K562 (cell line): ENCODE data around the gene UBE2S. TPM values are rescaled to one million over a fixed set of nuclear protein-coding genes. Genes with fewer than 3 reads are reported as not detected.
A peak's percentile ranks its signal among the peaks of the same experiment; 100 is the strongest.

Experiments used
- ATF1 ChIP-seq, 2 experiments: fragments of 450-650 bp in 1 of 2; IDR thresholded peaks; 2 replicates each; pipeline ENCODE4 v1.6.1; 2016; ENCODE audit warnings: missing compliant biosample characterization in 1 of 2, missing genetic modification characterization in 1 of 2
- CHD1 ChIP-seq: fragments of 200-600 bp; sonication (generic); IDR thresholded peaks from one replicate; pipeline ENCODE4 v1.6.1; 2012; ENCODE audit warnings: mild to moderate bottlenecking, moderate library complexity, low read length, inconsistent platforms
- CTBP1 ChIP-seq: fragments of 450-650 bp; IDR thresholded peaks from 2 replicates; pipeline ENCODE4 v1.6.1; 2016; ENCODE audit warnings: borderline replicate concordance
- FOXP1 ChIP-seq: sonication (generic); formaldehyde crosslinking; IDR thresholded peaks from 2 replicates; pipeline ENCODE4 v1.8.0; 2022; ENCODE audit warnings: mild to moderate bottlenecking, missing genetic modification reagents
- GMEB1 ChIP-seq: fragments of 250-450 bp; sonication (Bioruptor Pico); IDR thresholded peaks from 2 replicates; pipeline ENCODE4 v1.4.0; 2020; ENCODE audit warnings: mild to moderate bottlenecking
- HCFC1 ChIP-seq: IDR thresholded peaks from 2 replicates; pipeline ENCODE4 v1.6.1; 2012; ENCODE audit warnings: low read depth, low read length, improper control_type of control experiment
- HMGXB4 ChIP-seq: sonication (generic); formaldehyde crosslinking; IDR thresholded peaks from 2 replicates; pipeline ENCODE4 v1.8.1; 2023; ENCODE audit warnings: mild to moderate bottlenecking, missing genetic modification reagents
- NRF1 ChIP-seq, 2 experiments: fragments of 450-650 bp; IDR thresholded peaks in 1 of 2; conservative IDR thresholded peaks in 1 of 2; 2 replicates each; pipeline ENCODE4 v1.6.1; 2014; ENCODE audit warnings: mild to moderate bottlenecking in 2 of 2
- PKNOX1 ChIP-seq: fragments of 450-650 bp; IDR thresholded peaks from 2 replicates; pipeline ENCODE4 v1.6.1; 2016
- POLR2G ChIP-seq: fragments of 200-400 bp; formaldehyde crosslinking; IDR thresholded peaks from 2 replicates; pipeline ENCODE4 v1.6.1; 2017; ENCODE audit warnings: low read depth, mild to moderate bottlenecking, antibody characterized with exemption, low read length, moderate library complexity
- POLR2H ChIP-seq: IDR thresholded peaks from 2 replicates; pipeline ENCODE4 v1.6.1; 2016; ENCODE audit warnings: missing genetic modification characterization, low read depth, mild to moderate bottlenecking, control low read depth, missing compliant biosample characterization, moderate library complexity
- SFPQ ChIP-seq: fragments of 200-400 bp; formaldehyde crosslinking; IDR thresholded peaks from 2 replicates; pipeline ENCODE4 v1.6.1; 2017; ENCODE audit warnings: mild to moderate bottlenecking, low read depth, low read length, moderate library complexity
- SIN3A ChIP-seq, 2 experiments: fragments of 150-350 bp in 1 of 2; IDR thresholded peaks; 2 replicates each; pipeline ENCODE4 v1.6.1; 2011 to 2016; ENCODE audit warnings: borderline replicate concordance in 2 of 2, low read depth in 2 of 2, low read length in 2 of 2, mild to moderate bottlenecking in 2 of 2, moderate library complexity in 2 of 2; ENCODE audit not compliant: control insufficient read depth in 1 of 2
- SIN3B ChIP-seq: fragments of 450-650 bp; IDR thresholded peaks from 2 replicates; pipeline ENCODE4 v1.6.1; 2017; ENCODE audit warnings: low read depth, mild to moderate bottlenecking, moderate library complexity
- SMAD1 ChIP-seq: fragments of 150-350 bp; IDR thresholded peaks from 2 replicates; pipeline ENCODE4 v1.6.1; 2014; ENCODE audit warnings: low read length, low read depth; ENCODE audit not compliant: partially characterized antibody
- SMAD2 ChIP-seq: fragments of 150-350 bp; IDR thresholded peaks from 2 replicates; pipeline ENCODE4 v1.6.1; 2014; ENCODE audit warnings: low read depth, mild to moderate bottlenecking, low read length
- ZBTB12 ChIP-seq: fragments of 250-450 bp; sonication (Bioruptor Pico); IDR thresholded peaks from 2 replicates; pipeline ENCODE4 v1.4.0; 2020
- ZNF347 ChIP-seq: fragments of 450-650 bp; formaldehyde crosslinking; IDR thresholded peaks from 2 replicates; pipeline ENCODE4 v1.4.0; 2020; ENCODE audit warnings: low read depth, mild to moderate bottlenecking, moderate library complexity
- ZNF444 ChIP-seq: fragments of 250-450 bp; sonication (Bioruptor Pico); IDR thresholded peaks from 2 replicates; pipeline ENCODE4 v1.4.0; 2020; ENCODE audit warnings: mild to moderate bottlenecking, moderate library complexity
- polyA plus RNA-seq, 8 experiments: library from polyadenylated mRNA; depleted of rRNA in 4 of 8; stranded (reverse) in 5 of 8; unstranded in 3 of 8; fragments of >200 nt; fragmentation: Nextera tagmentation in 2 of 8; fragmentation: Illumina TruSeq in 1 of 8; extraction: Ambion mirVana in 2 of 8; extraction: Trizol in 1 of 8; gene quantifications; 2 replicates each; pipeline versions ENCODE4 v1.2.1 to v1.2.3, GENCODE V29; 2011 to 2014; ENCODE audit warnings: inconsistent platforms in 1 of 8, missing spikeins in 1 of 8
- total RNA-seq, 7 experiments: library from RNA; depleted of rRNA in 6 of 7; stranded (reverse); fragments of >200 nt in 6 of 7; fragmentation: Illumina TruSeq in 2 of 7; extraction: Trizol in 2 of 7; gene quantifications; 2 replicates each; pipeline versions ENCODE4 v1.2.1 to v1.2.3, GENCODE V29; 2011 to 2021; ENCODE audit warnings: low replicate concordance in 1 of 7

The UBE2S gene
- total and polyA plus RNA-seq, 9 of the 15 experiments (the other 6 are each of a cell fraction or from before 2014, with no cell fraction given), result 1.5 to 1,305 (median 157) TPM

- peak; percentile 48; the same call in 1 of the 2 replicates for TF ChIP-seq GMEB1 (CRISPR knock-in tag)
- peak; percentile 19 to 50; a peak in 2 of 4 replicates for TF ChIP-seq NRF1 (conservative IDR thresholded peaks at IDR 0.05 in 1 of 2, IDR thresholded peaks at IDR 0.05 in 1 of 2)
- peak; percentile 87 for TF ChIP-seq SMAD1
- peak; percentile 86 to 94; a peak in 3 of 4 replicates for TF ChIP-seq SIN3A (IDR thresholded peaks at IDR 0.05; ENCODE audit: borderline replicate concordance in 2 of 2, control insufficient read depth in 1 of 2, low read depth in 2 of 2, low read length in 2 of 2)
- TF ChIP-seq PKNOX1, result peak; percentile 79
- TF ChIP-seq CHD1, result peak; percentile 97
- no peak for TF ChIP-seq ZNF444 (CRISPR knock-in tag)
- peak; percentile 32; the same call in 1 of the 2 replicates for TF ChIP-seq SIN3B
- peak; percentile 66 for TF ChIP-seq HCFC1
- TF ChIP-seq ZNF347, result no peak
- TF ChIP-seq POLR2H (tag), result peak; percentile 98
- TF ChIP-seq SMAD2, result no peak
- peak; percentile 57; the same call in 1 of the 2 replicates for TF ChIP-seq ZBTB12
- peak; percentile 100 for TF ChIP-seq POLR2G
- TF ChIP-seq CTBP1, result peak; percentile 26; the same call in 1 of the 2 replicates
- TF ChIP-seq ATF1 (CRISPR knock-in tag; IDR thresholded peaks at IDR 0.05), result no peak
- TF ChIP-seq ATF1 (tag; IDR thresholded peaks at IDR 0.05), result peak; percentile 93
- TF ChIP-seq SFPQ, result no peak
- peak; percentile 83; the same call in 1 of the 2 replicates for TF ChIP-seq HMGXB4 (CRISPR knock-in tag)
- TF ChIP-seq FOXP1 (CRISPR knock-in tag), result peak; percentile 84; the same call in 1 of the 2 replicates
These were observed 21.7 kb downstream of the UBE2S start, which contains the start of gene RPL28 (continued) for GRCh38 chr19:55385724-55386492.
